HCT116 (cell line): ENCODE results near the gene PROK2.

Experiments
- CBX3 ChIP-seq: IDR thresholded peaks from 2 replicates; pipeline ENCODE4 v1.6.1; 2012; ENCODE audit warnings: low read depth
- POLR2AphosphoS5 ChIP-seq: IDR thresholded peaks from 2 replicates; pipeline ENCODE4 v1.6.1; 2011; ENCODE audit warnings: mild to moderate bottlenecking, low read depth, low read length, moderate library complexity
- TF ChIP-seq, protein P1 (sequence below), 3 experiments: fragments of 200-600 bp in 1 of 3; sonication (generic) in 1 of 3; IDR thresholded peaks in 2 of 3; conservative IDR thresholded peaks in 1 of 3; 2 replicates each; pipeline ENCODE4 v1.5.1; 2012 to 2017; ENCODE audit warnings: low read depth in 2 of 3, low read length in 2 of 3, antibody characterized with exemption in 1 of 3, borderline replicate concordance in 1 of 3, control low read depth in 1 of 3, mild to moderate bottlenecking in 1 of 3, mixed read lengths in 1 of 3, mixed run types in 1 of 3, moderate library complexity in 1 of 3; ENCODE audit not compliant: insufficient read depth in 1 of 3

DNA sequence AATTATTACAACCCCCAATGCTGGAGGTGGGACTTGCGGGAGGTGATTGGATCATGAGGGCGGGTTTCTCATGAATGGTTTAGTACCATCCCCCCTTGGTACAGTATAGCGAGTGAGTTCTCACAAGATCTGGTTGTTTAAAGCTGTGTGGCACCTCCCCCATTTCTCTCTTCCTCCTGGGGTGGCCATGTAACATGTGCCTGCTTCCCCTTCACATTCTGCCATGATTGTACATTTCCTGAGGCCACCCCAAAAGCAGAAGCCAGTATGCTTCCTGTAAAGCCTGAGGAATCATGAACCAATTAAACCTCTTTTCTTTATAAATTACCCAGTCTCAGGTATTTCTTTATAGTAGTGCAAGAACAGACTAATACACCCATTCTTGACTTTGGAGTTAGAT, 20.3 kb upstream of the PROK2 start:
- TF ChIP-seq POLR2AphosphoS5: no peak
- TF ChIP-seq, protein P1, sequence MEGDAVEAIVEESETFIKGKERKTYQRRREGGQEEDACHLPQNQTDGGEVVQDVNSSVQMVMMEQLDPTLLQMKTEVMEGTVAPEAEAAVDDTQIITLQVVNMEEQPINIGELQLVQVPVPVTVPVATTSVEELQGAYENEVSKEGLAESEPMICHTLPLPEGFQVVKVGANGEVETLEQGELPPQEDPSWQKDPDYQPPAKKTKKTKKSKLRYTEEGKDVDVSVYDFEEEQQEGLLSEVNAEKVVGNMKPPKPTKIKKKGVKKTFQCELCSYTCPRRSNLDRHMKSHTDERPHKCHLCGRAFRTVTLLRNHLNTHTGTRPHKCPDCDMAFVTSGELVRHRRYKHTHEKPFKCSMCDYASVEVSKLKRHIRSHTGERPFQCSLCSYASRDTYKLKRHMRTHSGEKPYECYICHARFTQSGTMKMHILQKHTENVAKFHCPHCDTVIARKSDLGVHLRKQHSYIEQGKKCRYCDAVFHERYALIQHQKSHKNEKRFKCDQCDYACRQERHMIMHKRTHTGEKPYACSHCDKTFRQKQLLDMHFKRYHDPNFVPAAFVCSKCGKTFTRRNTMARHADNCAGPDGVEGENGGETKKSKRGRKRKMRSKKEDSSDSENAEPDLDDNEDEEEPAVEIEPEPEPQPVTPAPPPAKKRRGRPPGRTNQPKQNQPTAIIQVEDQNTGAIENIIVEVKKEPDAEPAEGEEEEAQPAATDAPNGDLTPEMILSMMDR (IDR thresholded peaks at IDR 0.05 in 2 of 3, conservative IDR thresholded peaks at IDR 0.05 in 1 of 3; ENCODE audit: borderline replicate concordance in 1 of 3, insufficient read depth in 1 of 3, low read depth in 2 of 3, low read length in 2 of 3): no peak
- no peak for TF ChIP-seq CBX3
